GM12801 (cell line): ENCODE measurements around the gene MAP3K7CL.

ENCODE experiments used
- TF ChIP-seq, protein P1 (sequence below): IDR thresholded peaks from one replicate; pipeline ENCODE4 v1.5.1; 2011; ENCODE audit warnings: control low read depth; ENCODE audit not compliant: insufficient read length; ENCODE audit errors: extremely low read depth

The MAP3K7CL gene

DNA sequence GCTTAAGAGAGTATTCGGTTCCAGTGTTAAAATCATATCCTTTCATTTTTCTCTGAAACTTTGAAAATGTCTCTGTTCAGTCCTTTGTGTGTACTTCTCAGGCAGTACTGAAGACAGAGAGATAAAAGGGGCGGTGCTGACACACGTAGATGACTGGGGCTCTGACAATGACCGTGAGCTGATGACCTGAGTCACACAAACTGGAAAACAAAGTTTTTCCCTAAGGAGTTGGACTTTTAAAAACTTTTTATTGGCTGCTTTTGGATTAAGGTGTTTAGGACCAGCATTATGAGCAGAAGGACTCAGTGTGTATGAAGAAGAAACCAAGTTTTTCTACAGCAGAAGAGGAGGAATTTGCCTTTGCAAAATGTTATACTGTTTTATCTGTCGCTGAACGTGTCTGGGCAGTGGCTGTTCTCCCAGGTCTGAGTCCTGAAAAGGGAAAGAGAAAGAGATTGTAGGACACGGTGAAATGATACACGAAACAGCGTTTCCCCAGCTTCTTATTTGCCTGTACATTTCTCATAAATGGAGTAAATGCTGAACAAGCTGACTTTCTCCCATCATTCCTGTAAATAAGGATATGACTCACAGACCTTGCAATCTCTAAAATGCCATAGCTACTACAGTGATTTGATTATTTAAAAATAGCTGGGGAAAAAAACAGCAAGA lies 51.5 kb downstream of the MAP3K7CL start:
- TF ChIP-seq, protein P1, sequence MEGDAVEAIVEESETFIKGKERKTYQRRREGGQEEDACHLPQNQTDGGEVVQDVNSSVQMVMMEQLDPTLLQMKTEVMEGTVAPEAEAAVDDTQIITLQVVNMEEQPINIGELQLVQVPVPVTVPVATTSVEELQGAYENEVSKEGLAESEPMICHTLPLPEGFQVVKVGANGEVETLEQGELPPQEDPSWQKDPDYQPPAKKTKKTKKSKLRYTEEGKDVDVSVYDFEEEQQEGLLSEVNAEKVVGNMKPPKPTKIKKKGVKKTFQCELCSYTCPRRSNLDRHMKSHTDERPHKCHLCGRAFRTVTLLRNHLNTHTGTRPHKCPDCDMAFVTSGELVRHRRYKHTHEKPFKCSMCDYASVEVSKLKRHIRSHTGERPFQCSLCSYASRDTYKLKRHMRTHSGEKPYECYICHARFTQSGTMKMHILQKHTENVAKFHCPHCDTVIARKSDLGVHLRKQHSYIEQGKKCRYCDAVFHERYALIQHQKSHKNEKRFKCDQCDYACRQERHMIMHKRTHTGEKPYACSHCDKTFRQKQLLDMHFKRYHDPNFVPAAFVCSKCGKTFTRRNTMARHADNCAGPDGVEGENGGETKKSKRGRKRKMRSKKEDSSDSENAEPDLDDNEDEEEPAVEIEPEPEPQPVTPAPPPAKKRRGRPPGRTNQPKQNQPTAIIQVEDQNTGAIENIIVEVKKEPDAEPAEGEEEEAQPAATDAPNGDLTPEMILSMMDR = no peak

DNA sequence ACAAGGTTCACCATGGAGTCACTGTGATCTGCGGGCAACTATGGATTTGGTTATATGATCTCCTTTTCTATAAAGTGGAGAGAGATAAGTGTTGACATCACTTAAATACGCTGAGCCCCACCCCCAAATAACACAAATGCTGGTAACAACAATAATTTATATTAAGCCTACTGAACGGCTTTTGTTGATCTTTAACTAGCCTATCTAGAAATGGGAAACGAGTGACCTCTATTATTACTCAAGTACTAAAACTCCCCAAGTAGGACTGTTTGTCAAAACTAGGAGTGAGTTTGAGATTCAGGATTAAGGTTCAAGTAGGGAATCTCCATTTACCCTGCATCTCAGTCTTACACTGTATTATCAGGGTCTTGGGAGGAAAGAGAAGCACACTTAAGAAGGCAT lies 52.2 kb downstream of the MAP3K7CL start:
- TF ChIP-seq, protein P1 = no peak

DNA sequence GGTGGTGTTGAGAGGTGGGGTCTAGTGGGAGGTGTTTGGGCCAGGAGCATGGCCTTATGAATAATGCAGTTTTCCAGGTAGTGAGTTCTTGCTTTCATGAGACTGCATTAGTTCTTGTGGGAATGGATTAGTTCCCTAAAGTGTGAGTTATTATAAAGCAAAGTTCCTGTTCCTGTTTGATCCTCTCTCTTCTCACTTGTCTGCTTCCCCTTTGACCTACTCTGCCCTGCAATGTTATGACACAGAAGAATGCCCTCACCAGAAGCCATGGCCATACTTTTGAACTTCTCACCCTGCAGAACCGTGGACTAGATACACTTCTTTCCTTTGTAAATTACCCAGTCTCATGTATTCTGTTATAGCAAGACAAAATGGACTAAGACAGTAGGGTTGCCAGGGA lies 53.6 kb downstream of the MAP3K7CL start:
- TF ChIP-seq, protein P1 = no peak

DNA sequence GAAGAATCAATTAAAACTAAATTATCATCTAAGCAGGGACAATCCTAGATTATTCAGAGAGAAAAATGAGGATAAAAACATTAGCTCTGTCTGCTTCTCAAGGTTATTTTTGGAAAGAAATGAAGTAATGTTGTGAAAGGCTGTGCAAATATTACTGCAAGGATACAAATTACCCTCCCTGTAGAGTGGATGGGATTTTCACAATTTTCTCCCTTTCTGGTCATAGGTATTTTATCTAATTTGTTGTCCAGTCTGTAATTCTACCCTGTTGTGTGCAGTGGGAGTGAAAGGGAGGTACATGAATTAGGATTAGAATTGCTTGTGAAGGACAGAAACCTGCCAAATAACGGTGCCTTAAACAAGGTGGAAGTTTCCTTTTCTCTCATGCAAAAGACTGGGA lies 54.7 kb downstream of the MAP3K7CL start:
- TF ChIP-seq, protein P1 = no peak

DNA sequence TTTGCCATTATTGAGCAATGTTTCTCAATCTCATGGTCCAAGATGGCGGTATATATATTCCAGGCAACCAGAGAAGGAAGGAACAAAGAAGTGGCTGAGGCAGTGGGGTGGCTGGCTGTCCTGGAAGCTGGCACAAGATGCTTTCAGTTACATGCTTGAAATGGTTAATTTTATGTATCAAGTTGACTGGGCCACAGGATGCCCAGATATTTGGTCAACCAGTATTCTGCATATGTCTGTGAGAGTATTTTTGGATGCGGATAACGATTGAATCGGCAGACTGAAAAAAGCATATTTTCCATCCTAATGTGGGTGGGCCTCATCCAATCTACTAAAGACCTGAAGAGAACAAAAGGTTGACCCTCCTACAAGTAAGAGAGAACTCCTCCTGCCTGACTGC lies 55.2 kb downstream of the MAP3K7CL start:
- TF ChIP-seq, protein P1 = no peak

DNA sequence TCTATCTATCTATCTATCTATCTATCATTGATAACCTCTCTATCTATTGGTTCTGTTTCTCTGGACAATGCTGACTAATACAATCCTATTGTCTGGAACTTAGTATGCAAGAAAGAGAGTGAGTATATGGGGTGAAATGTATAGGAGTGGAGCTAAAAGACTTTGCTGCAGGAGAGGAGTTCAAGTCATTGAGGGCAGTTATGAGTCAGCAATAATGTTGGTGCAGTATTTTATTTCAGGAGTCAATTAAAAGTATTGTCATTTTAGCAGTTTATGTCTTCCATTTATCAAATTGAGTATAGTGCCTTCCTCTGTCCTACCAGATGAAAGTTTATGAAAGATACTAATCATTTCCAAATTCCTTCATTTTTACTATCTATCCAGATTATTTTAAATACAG lies 55.8 kb downstream of the MAP3K7CL start:
- TF ChIP-seq, protein P1 = no peak

DNA sequence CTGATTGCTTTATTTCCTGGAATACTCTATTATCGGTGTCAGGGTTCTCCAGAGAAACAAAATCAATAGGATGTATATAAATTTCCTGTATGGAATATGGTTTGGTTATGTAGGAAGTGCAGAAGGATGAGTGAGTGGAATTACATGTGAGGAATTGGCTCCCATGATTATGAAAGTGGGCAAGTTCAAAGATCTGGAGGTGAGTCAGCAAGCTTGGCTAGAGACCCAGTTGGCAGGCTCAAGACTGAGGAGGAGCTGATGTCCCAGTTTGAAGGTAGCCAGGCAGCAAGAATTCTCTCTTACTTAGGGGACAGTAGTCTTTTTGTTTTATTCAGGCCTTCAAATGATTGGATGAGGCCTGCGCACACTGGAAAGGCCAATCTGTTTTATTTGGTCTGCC lies 57.5 kb downstream of the MAP3K7CL start:
- TF ChIP-seq, protein P1 = no peak
